ENCODE results near the gene AMBP.

GRCh38 chr9:114023961-114024360 lies 54.1 kb downstream of the AMBP start:
- TF ChIP-seq CTCF (IDR thresholded peaks at IDR 0.05; ENCODE audit: low read depth, low read length) (no peak), EZH2phosphoT487 (IDR thresholded peaks at IDR 0.05; ENCODE audit: low read depth) (no peak)
